H1 (cell line): Measurements from ENCODE around the gene KRT10. TPM values are rescaled to one million over a fixed set of nuclear protein-coding genes. Genes with fewer than 3 reads are reported as not detected.

Experiments used
- BRCA1 ChIP-seq: IDR thresholded peaks from 2 replicates; pipeline ENCODE4 v1.6.1; 2012; ENCODE audit warnings: low read depth, low read length, improper control_type of control experiment
- GABPA ChIP-seq: IDR thresholded peaks from 2 replicates; pipeline ENCODE4 v1.6.1; 2011; ENCODE audit warnings: mild to moderate bottlenecking, low read length, moderate library complexity, borderline replicate concordance; ENCODE audit not compliant: insufficient read depth
- GTF2F1 ChIP-seq: IDR thresholded peaks from 2 replicates; pipeline ENCODE4 v1.6.1; 2012; ENCODE audit warnings: low read depth, low read length, improper control_type of control experiment, borderline replicate concordance
- HDAC6 ChIP-seq: IDR thresholded peaks from one replicate; pipeline ENCODE4 v1.7.1; 2012; ENCODE audit warnings: low read depth, mild to moderate bottlenecking, inconsistent platforms, low read length, moderate library complexity
- polyA plus RNA-seq, 7 experiments: library from polyadenylated mRNA; depleted of rRNA in 3 of 7; stranded (reverse) in 5 of 7; unstranded in 2 of 7; fragments of >200 nt in 5 of 7; fragments of 200-250 nt in 2 of 7; gene quantifications; 1 replicate in 5 of 7; 2 replicates in 1 of 7; 4 replicates in 1 of 7; pipeline versions ENCODE4 v1.2.1 to v1.2.3, GENCODE V29; 2011 to 2013; ENCODE audit warnings: missing spikeins in 2 of 7, mixed read lengths in 2 of 7
- total RNA-seq: library from RNA; stranded (reverse); fragmentation: NEBNext Ultra II Directional; extraction: Animal tissue kit (Norgen Biotek cat#: 25700); gene quantifications from 2 replicates; pipeline ENCODE4 v1.2.1, GENCODE V29; 2021

Gene KRT10
- total and polyA plus RNA-seq, 2 of the 8 experiments (the other 6 are each of a cell fraction or from before 2014, with no cell fraction given): 3.5 to 39.4 TPM

- TF ChIP-seq HDAC6 (no peak), GABPA (no peak), GTF2F1 (no peak), BRCA1 (no peak)
Measured at GRCh38 chr17:40822132-40822812, at the start of gene KRT10 (continued).
